ENCODE results near the gene TCF7L1. TPM values are rescaled to one million over a fixed set of nuclear protein-coding genes. Genes with fewer than 3 reads are reported as not detected.
A peak's percentile ranks its signal among the peaks of the same experiment; 100 is the strongest.

TCF7L1 gene
- polyA plus RNA-seq, 4 donors = 0.45 to 18.5 (median 3.2) TPM

DNA sequence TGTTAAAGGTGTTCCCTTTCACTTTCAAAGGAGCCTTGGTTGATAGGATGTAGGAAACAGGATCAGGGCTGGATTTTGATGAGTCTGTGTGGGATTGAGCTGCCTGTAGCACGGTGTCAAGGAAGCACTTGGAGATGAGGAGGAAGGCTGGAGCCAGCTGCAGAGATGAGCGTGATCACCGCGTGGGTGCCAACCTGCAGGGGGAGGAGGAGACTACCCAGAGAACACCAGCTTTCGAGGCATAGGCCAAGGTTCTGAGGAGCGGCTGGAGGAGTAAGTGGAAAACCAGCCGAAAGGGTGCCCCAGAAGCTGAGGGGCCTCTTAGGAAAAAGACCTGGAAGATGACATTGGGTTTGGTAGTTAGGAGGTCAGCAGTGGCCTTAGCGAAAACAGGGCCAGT, 130.4 kb downstream of the TCF7L1 start:
- WGBS, 3 donors = 77 to 89% (median 80%) methylated on average over 8 of the region's 8 CpGs

DNA sequence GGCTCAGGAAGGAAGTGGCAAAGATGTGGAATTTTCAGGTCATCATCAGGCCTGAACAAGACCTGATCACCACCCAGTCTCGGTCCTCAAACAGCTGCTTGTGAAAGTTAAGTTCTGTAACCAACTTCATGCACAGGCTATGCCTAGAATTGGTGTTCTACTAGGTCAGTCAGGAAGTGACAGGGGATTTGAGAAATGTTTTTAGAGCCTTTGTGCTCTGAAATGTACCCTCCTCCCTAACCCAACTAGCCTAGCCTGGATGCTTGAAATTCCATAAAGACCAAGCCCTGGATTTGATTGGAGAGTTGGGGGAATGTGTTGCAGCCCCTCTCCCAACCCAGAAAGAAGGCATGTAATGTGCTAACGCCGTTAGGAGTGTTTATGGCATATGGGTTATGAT, 131.3 kb downstream of the TCF7L1 start:
- no peaks in the 10 kb centered on the region for H3K4me1 ChIP-seq (ENCODE audit: control insufficient read depth in 3 of 3, insufficient read depth in 2 of 3, low read depth in 1 of 3, low read length in 2 of 3)
- H3K4me3 ChIP-seq (ENCODE audit: low read depth in 1 of 3, low read length in 3 of 3) = no peak overlapping the region
- DNase-seq = no peak
- no peak overlapping the region for H3K27ac ChIP-seq (ENCODE audit: low read depth in 1 of 3, low read length in 2 of 3)
- no peaks in the 10 kb centered on the region for H3K27me3 ChIP-seq (ENCODE audit: control insufficient read depth in 3 of 3, insufficient read depth in 3 of 3, low read length in 3 of 3)
- 84 to 90% (median 88%) methylated on average over 3 of the region's 3 CpGs for WGBS, 3 donors
- FAIRE-seq = no peak
- H3K36me3 ChIP-seq (ENCODE audit: control insufficient read depth in 3 of 3, insufficient read depth in 2 of 3, low read depth in 1 of 3, low read length in 3 of 3) = peaks cover 0 to 3% (median 0%) of the 10 kb centered on the region in 3 donors
- no peaks in the 10 kb centered on the region for H3K9me3 ChIP-seq (ENCODE audit: control insufficient read depth in 2 of 2, insufficient read depth in 1 of 2, low read depth in 1 of 2, low read length in 1 of 2)

More for the DNA sequence above, 130.4 kb downstream of the TCF7L1 start:
- H3K27ac ChIP-seq (ENCODE audit: low read depth in 1 of 3, low read length in 2 of 3) = no peak overlapping the region
- DNase-seq (no peak), FAIRE-seq (no peak)
- peaks cover 0 to 3% (median 0%) of the 10 kb centered on the region in 3 donors for H3K36me3 ChIP-seq (ENCODE audit: control insufficient read depth in 3 of 3, insufficient read depth in 2 of 3, low read depth in 1 of 3, low read length in 3 of 3)
- H3K9me3 ChIP-seq (ENCODE audit: control insufficient read depth in 2 of 2, insufficient read depth in 1 of 2, low read depth in 1 of 2, low read length in 1 of 2) = no peaks in the 10 kb centered on the region
- no peaks in the 10 kb centered on the region for H3K27me3 ChIP-seq (ENCODE audit: control insufficient read depth in 3 of 3, insufficient read depth in 3 of 3, low read length in 3 of 3)
- H3K4me3 ChIP-seq (ENCODE audit: low read depth in 1 of 3, low read length in 3 of 3) = no peak overlapping the region
- H3K4me1 ChIP-seq (ENCODE audit: control insufficient read depth in 3 of 3, insufficient read depth in 2 of 3, low read depth in 1 of 3, low read length in 2 of 3) = no peaks in the 10 kb centered on the region

DNA sequence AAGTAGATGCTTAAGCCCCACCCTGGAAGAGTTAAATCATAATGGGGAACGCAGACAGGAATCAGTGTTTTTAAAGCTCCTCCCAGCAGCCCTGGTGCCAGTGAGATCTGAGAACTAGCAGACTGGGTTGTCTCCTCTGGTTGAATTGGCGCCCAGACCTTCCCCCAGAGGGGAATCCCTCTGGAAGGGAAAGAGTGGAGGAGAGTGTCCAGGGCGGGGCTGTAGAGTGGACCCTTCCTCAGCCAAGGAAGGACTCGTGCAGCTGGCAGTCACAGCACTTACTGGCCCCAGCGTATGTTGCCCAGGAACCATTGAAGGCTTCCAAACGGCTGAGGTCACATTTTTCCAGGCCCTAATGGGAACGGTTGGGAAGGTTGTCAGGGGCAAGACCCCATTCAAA, 132.1 kb downstream of the TCF7L1 start:
- H3K9me3 ChIP-seq (ENCODE audit: control insufficient read depth in 2 of 2, insufficient read depth in 1 of 2, low read depth in 1 of 2, low read length in 1 of 2) = no peaks in the 10 kb centered on the region
- H3K4me1 ChIP-seq (ENCODE audit: control insufficient read depth in 3 of 3, insufficient read depth in 2 of 3, low read depth in 1 of 3, low read length in 2 of 3) = peaks cover 0 to 6% (median 4%) of the 10 kb centered on the region in 3 donors
- no peak overlapping the region for H3K27ac ChIP-seq (ENCODE audit: low read depth in 1 of 3, low read length in 2 of 3)
- FAIRE-seq = no peak
- 54 to 74% (median 72%) methylated on average over 7 of the region's 7 CpGs for WGBS, 3 donors
- H3K36me3 ChIP-seq (ENCODE audit: control insufficient read depth in 3 of 3, insufficient read depth in 2 of 3, low read depth in 1 of 3, low read length in 3 of 3) = peaks cover 0 to 3% (median 0%) of the 10 kb centered on the region in 3 donors
- no peaks in the 10 kb centered on the region for H3K27me3 ChIP-seq (ENCODE audit: control insufficient read depth in 3 of 3, insufficient read depth in 3 of 3, low read length in 3 of 3)
- no peak for DNase-seq
- no peak overlapping the region for H3K4me3 ChIP-seq (ENCODE audit: low read depth in 1 of 3, low read length in 3 of 3)

DNA sequence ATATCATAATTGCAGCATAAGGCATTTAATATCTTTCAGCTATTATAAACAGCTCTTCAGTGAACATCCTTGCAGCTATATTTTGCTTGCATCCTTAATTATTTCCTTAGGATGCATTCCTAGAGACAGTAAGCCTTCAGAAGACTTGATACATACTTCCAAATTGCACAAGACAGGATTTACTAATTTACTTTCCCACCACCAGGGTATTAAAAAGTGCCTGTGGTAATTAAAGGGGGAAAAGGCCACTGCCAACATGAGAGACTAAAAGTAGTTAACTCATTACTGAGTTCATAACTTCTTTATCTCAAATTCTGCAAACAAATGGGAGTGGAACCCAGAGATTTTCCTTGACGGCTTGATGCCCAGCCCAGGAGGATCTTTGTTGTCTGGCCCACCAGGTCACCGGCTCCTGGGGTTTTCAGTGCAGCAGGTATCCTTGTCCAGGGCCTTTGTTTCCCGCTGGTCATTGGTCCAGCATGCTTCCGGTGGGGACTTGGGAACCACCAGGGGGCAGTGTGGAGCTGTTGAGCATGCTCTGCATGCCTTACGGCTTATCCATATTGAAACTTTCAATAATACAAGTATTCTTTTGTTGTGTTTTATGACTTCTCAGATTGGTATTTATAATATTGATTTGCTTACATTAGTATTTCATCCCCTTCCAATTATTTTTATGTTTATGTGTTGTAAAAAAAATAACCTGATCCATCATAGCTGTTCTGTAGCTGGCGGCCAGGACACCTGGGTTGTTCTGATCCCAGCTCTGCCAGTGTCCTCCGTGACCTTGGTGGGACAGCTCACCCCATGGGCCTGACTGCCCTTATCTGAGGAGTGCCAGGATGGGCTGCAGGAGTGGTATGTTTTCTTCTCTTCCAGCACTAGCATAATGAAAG, 133.2 kb downstream of the TCF7L1 start:
- DNase-seq (peak; percentile 74 to 78), FAIRE-seq (no peak)
- H3K9me3 ChIP-seq (ENCODE audit: control insufficient read depth in 2 of 2, insufficient read depth in 1 of 2, low read depth in 1 of 2, low read length in 1 of 2) = no peaks in the 10 kb centered on the region
- peaks cover 0 to 3% (median 0%) of the 10 kb centered on the region in 3 donors for H3K36me3 ChIP-seq (ENCODE audit: control insufficient read depth in 3 of 3, insufficient read depth in 2 of 3, low read depth in 1 of 3, low read length in 3 of 3)
- peaks cover 0 to 6% (median 4%) of the 10 kb centered on the region in 3 donors for H3K4me1 ChIP-seq (ENCODE audit: control insufficient read depth in 3 of 3, insufficient read depth in 2 of 3, low read depth in 1 of 3, low read length in 2 of 3)
- H3K4me3 ChIP-seq (ENCODE audit: low read depth in 1 of 3, low read length in 3 of 3) = no peak overlapping the region
- H3K27me3 ChIP-seq (ENCODE audit: control insufficient read depth in 3 of 3, insufficient read depth in 3 of 3, low read length in 3 of 3) = no peaks in the 10 kb centered on the region
- WGBS, 3 donors = 22 to 38% (median 23%) methylated on average over 7 of the region's 7 CpGs
- no peak overlapping the region for H3K27ac ChIP-seq (ENCODE audit: low read depth in 1 of 3, low read length in 2 of 3)

DNA sequence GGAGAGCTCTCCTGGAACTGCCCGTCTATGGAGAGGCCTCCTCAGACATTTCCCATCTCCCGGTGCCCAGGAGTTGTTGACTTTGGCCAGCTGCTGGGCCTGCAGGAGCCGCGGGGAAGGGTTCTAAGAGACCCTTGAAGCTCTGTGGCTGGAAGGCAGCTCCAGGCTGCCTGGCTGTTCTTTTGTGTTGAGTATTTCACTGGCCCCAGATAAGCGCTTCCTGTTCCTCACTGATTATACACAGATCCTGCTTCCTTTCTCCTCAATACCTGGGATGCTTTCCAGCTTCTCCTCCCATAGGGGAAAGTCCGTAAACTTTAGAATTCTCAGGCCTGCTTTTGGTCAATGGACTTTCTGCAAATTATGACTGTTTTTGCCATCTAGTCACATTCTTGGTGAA, 136.8 kb downstream of the TCF7L1 start:
- H3K27ac ChIP-seq (ENCODE audit: low read depth in 1 of 3, low read length in 2 of 3) = peak overlapping the region in 1 of 3 donors; percentile 47
- H3K27me3 ChIP-seq (ENCODE audit: control insufficient read depth in 3 of 3, insufficient read depth in 3 of 3, low read length in 3 of 3) = no peaks in the 10 kb centered on the region
- H3K36me3 ChIP-seq (ENCODE audit: control insufficient read depth in 3 of 3, insufficient read depth in 2 of 3, low read depth in 1 of 3, low read length in 3 of 3) = no peaks in the 10 kb centered on the region
- DNase-seq = peak in 1 of 2 donors; percentile 70
- H3K4me3 ChIP-seq (ENCODE audit: low read depth in 1 of 3, low read length in 3 of 3) = no peak overlapping the region
- no peak for FAIRE-seq
- H3K9me3 ChIP-seq (ENCODE audit: control insufficient read depth in 2 of 2, insufficient read depth in 1 of 2, low read depth in 1 of 2, low read length in 1 of 2) = no peaks in the 10 kb centered on the region
- H3K4me1 ChIP-seq (ENCODE audit: control insufficient read depth in 3 of 3, insufficient read depth in 2 of 3, low read depth in 1 of 3, low read length in 2 of 3) = peaks cover 0 to 15% (median 8%) of the 10 kb centered on the region in 3 donors
- WGBS, 3 donors = 6 to 27% (median 26%) methylated on average over 6 of the region's 6 CpGs

DNA sequence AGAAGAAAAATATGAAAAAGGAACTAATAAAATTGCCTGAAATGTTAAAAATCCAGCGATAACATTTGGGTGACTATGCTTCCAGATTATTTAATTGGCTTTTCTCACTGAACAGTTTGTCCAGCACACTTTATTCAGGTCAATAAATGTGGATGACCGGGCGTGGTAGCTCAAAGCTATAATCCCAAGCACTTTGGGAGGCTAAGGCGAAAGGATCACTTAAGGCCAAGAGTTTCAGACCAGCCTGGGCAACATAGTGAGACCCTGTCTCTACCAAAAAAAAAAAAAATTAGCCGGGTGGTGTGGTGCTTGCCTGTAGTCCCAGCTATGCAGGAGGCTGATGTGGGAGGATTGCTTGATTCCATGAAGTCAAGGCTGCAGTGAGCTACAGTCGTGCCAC, 139.2 kb downstream of the TCF7L1 start:
- FAIRE-seq = no peak
- peak in 1 of 2 donors; percentile 38 for DNase-seq

DNA sequence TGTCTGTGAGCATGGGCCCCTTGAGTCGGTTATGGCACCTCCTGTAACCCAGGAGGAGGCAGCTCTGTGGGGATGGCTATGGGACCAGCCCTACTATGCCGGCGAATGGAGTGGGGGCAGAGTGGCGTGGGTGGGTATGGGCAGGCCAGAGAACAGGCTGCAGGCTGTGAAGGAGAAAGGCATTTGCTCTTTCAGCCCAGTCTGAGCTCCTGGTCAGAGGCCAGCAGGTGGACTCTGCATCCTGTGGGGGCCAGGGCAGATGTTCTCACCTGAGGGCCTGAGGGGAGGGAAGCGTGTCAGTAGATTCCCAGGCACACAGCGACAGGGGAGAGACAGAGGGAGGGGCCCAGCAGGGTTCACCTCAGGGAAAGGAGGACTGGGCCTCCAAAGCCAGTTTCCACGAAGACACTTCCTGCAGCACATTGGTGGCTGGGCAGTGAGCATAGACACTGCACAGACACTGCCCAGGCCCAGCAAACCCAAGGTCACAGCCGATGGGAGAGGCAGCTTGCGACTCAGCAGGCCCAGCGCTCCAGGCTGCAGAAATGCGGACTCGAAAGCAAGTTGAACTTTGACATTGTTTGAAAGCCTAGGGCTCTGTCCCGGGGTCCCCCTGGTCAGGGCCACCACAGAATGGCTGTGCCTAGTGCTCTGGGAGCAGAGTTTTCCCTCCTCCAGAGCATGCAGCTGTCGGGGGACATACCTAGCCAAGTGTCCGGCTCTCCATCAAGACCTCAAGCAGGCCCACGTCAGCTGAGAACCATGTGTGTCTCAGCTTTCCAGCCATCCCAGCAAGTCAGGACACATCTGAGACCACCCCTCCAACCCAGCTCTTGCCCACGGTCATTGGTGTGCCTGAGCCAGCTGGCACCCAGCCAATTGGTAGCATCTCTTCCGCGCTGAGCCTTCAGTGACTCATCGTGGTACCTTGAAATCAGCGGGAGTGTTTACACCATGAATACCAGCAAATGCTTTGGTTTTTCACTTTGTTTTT, 140.8 kb downstream of the TCF7L1 start:
- no peak overlapping the region for H3K4me3 ChIP-seq (ENCODE audit: low read depth in 1 of 3, low read length in 3 of 3)
- H3K27me3 ChIP-seq (ENCODE audit: control insufficient read depth in 3 of 3, insufficient read depth in 3 of 3, low read length in 3 of 3) = peaks cover 0 to 1% (median 0%) of the 10 kb centered on the region in 3 donors
- H3K4me1 ChIP-seq (ENCODE audit: control insufficient read depth in 3 of 3, insufficient read depth in 2 of 3, low read depth in 1 of 3, low read length in 2 of 3) = peaks cover 0 to 15% (median 8%) of the 10 kb centered on the region in 3 donors
- 63 to 74% (median 69%) methylated on average over 21 of the region's 21 CpGs for WGBS, 3 donors
- peak in 1 of 2 donors; percentile 46 for DNase-seq
- FAIRE-seq = no peak
- H3K27ac ChIP-seq (ENCODE audit: low read depth in 1 of 3, low read length in 2 of 3) = no peak overlapping the region
- H3K9me3 ChIP-seq (ENCODE audit: control insufficient read depth in 2 of 2, insufficient read depth in 1 of 2, low read depth in 1 of 2, low read length in 1 of 2) = no peaks in the 10 kb centered on the region
- H3K36me3 ChIP-seq (ENCODE audit: control insufficient read depth in 3 of 3, insufficient read depth in 2 of 3, low read depth in 1 of 3, low read length in 3 of 3) = no peaks in the 10 kb centered on the region

More for the DNA sequence above, 139.2 kb downstream of the TCF7L1 start:
- Histone ChIP-seq H3K9me3 (ENCODE audit: control insufficient read depth in 2 of 2, insufficient read depth in 1 of 2, low read depth in 1 of 2, low read length in 1 of 2) (no peaks in the 10 kb centered on the region), H3K27ac (ENCODE audit: low read depth in 1 of 3, low read length in 2 of 3) (no peak overlapping the region), H3K36me3 (ENCODE audit: control insufficient read depth in 3 of 3, insufficient read depth in 2 of 3, low read depth in 1 of 3, low read length in 3 of 3) (no peaks in the 10 kb centered on the region), H3K4me3 (ENCODE audit: low read depth in 1 of 3, low read length in 3 of 3) (no peak overlapping the region), H3K27me3 (ENCODE audit: control insufficient read depth in 3 of 3, insufficient read depth in 3 of 3, low read length in 3 of 3) (no peaks in the 10 kb centered on the region), H3K4me1 (ENCODE audit: control insufficient read depth in 3 of 3, insufficient read depth in 2 of 3, low read depth in 1 of 3, low read length in 2 of 3) (peaks cover 0 to 15% (median 8%) of the 10 kb centered on the region in 3 donors)
- WGBS, 3 donors = 71 to 85% (median 83%) methylated on average over 6 of the region's 6 CpGs

DNA sequence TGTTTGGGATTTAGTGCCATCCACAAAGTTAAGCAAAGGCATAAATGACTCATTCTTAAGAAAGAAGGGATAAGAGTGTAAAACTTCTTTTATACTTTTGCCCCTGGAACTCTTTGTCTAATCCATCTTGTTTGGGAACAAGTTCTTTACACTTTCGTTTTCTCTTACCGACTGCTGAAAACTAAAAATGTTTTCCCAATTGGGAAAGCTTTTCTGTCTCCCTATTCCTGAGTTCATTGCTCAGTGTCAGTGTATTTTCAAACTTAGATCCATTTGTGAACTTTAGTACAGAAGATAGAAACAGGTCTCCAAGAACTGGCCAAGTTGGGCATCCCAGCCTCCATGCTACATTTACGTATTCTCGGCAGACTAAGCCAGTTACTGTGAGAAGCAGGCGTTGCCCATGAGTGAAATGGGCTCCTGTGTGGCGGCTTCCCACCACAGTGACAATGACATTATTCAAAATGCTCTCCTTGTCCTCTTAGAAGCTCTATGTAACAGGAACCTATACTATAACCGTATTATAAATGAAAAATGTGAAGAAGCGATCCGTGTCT, 142.9 kb downstream of the TCF7L1 start:
- Histone ChIP-seq H3K36me3 (ENCODE audit: control insufficient read depth in 3 of 3, insufficient read depth in 2 of 3, low read depth in 1 of 3, low read length in 3 of 3) (no peaks in the 10 kb centered on the region), H3K4me3 (ENCODE audit: low read depth in 1 of 3, low read length in 3 of 3) (no peak overlapping the region), H3K9me3 (ENCODE audit: control insufficient read depth in 2 of 2, insufficient read depth in 1 of 2, low read depth in 1 of 2, low read length in 1 of 2) (no peaks in the 10 kb centered on the region), H3K27ac (ENCODE audit: low read depth in 1 of 3, low read length in 2 of 3) (peak overlapping the region in 2 of 3 donors; percentile 17 to 63), H3K27me3 (ENCODE audit: control insufficient read depth in 3 of 3, insufficient read depth in 3 of 3, low read length in 3 of 3) (peaks cover 0 to 1% (median 0%) of the 10 kb centered on the region in 3 donors), H3K4me1 (ENCODE audit: control insufficient read depth in 3 of 3, insufficient read depth in 2 of 3, low read depth in 1 of 3, low read length in 2 of 3) (peaks cover 0 to 11% (median 3%) of the 10 kb centered on the region in 3 donors)
- DNase-seq (no peak), FAIRE-seq (no peak)
- WGBS, 3 donors = 68 to 90% (median 83%) methylated on average over 9 of the region's 9 CpGs
